Measurements from ENCODE around the gene BCL2L1.

The BCL2L1 gene

GRCh38 chr20:31708736-31709534, 13.7 kb downstream of the BCL2L1 start:
- DNase-seq (ENCODE audit: low read depth), result no peak

GRCh38 chr20:31707994-31708735, 14.5 kb downstream of the BCL2L1 start:
- no peak for DNase-seq (ENCODE audit: low read depth)

DNA sequence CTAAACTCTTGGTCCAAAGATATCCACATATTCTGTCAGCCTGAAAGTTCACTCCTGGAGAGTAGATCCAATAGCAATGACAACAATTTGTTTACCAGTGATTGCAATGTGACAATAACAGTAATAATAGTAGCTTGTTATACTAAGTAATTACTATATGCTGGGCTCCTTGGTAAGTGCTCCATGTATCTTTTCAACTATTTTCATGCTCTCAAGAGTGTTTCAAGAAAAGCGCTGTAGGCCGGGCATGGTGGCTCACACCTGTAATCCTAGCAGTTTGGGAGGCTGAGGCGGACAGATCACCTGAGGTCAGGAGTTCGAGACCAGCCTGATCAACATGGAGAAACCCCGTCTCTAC, 15.4 kb downstream of the BCL2L1 start:
- DNase-seq (ENCODE audit: low read depth), result no peak

DNA sequence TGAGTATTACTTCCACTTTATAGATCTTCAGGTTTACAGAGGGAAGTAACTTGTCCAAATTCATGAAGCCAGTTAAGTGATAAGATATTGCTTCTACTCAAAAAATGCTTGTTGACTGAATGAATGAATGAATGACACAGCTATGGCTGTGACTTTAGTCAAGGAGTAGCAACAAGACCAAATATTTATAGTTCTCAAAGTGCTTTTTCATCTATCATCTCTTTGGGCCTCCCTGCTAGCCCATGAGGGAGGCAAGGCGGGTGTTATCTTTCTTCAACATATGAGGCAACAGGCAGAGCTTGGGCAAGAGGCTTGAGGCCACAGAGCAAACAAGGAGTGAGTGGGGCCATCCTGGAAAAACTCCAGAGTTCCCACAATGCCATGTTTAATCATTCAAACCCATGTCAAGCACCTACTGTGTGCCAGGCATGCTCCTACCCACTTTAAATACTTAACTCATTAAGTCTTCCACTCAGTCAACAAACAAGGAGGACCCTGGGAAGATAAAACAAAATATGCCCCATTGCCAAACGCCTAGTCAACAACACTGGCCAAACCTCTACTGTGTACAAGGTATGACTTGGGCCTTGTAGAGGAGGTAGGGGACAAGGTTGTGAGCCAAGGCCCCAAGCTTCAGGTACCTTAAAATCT, 15.9 kb downstream of the BCL2L1 start:
- no peak for DNase-seq (ENCODE audit: low read depth)

DNA sequence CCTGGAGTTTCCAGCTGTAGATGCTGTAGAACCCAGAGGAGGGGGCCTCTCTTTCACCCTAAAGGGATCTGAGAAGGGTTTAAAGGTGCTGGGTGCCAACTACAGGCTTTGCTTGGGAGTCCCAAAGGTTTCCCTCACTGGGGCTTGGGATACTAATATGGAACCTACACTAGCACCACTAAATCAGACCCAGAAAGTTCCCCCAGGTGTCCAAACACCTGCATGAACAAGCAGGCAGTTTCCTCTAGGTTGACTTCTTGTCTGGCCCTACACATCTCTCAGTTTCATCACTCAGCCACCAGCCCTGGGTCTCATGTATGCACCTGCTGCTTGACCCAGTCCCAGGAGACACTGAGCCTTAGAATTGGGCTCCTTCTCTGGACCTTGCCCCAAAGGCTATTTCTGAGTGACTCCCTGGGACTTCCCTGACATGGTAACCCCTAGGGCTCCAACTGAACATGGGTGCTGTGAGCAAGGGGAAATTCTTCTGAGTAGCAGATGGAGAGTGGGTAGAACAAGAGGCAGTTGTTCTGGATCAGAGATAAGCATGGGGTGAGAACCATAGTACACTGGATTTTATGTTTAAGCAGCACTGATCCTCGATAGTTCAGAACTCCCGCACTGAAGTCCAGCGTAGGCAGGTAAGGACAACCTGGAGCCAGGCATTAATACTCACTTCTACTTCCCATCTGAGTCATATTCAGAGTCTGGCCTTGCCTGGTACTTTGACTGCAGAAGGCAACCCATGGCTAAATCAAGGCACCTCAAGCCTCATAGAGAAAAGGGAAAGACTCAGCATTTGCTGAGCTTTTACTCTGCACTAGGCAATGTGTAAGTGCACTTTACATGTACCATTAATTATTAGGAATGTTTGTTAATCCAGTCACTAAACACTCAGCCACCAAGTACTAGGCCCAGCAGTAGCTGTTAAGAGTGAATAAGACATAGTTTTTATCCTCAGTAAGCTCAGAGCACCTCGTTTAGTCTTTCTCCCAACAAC, 16.8 kb downstream of the BCL2L1 start:
- no peak for DNase-seq (ENCODE audit: low read depth)

GRCh38 chr20:31705191-31705590, 17.5 kb downstream of the BCL2L1 start:
- no peak for DNase-seq (ENCODE audit: low read depth)

- DNase-seq (ENCODE audit: low read depth), result no peak
Observed at GRCh38 chr20:31704225-31705119, 18.2 kb downstream of the BCL2L1 start.

- DNase-seq (ENCODE audit: low read depth), result no peak
Observed at GRCh38 chr20:31701591-31701990, 21.1 kb downstream of the BCL2L1 start.

DNA sequence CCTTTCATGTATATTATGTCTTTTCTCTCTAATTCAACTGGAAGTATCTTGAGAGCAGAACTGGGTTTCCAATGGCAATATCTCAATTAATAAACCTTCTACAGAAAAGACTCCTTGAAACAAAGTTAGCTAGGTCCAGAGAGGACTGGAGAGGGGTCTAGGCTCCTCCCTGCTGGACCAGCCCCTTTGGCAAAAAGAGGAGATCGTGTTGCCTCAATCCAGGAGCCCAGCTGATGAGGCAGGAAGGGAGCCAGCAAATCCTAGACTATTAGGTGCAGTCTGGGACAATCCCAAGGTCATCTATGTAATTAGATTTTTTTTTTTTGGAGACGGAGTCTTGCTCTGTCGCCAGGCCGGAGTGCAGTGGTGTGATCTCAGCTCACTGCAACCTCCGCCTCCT, 21.9 kb downstream of the BCL2L1 start:
- no peak for DNase-seq (ENCODE audit: low read depth)

DNA sequence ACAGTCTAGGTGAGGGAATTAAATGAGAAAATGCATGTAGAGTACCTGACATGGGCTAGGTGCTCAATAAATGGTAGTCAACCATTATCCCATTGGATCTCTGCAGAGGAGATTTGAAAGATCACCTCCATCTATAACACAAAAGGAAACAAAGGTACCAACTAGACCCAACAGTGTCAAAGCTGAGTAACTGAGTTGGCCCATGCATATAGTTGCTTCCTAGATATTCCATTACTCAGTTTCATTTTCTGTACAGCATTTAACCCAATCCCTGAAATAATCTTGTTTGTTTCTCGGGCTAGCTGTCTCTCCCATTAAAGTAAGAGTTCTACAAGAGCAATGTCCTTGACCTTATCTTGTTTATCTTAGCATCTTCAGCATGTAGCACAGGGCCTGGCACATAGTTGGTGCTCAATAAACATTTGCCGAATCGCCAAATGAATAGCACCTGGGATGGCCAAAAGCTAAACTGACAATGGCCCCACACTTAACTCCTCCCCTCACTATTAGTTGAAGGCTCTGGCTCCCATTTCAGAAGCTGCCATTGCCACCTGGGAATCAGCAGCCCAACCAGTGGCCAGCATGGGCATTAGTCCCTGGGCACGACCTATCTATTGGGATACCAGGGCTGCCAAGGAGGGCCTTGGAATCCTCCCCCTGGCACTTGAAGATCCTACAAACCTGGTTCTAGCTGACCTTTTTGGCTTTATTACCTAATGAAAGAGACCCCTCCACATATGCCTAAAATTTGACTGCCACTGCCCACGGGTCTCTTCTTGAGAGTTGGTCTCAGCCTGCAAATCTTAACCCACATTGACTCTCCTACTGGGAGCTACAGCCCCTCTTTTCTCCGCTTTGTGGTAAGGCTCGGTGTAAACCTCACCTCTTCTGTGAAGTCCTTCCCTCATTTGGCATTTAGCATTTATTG, 22.6 kb downstream of the BCL2L1 start:
- DNase-seq (ENCODE audit: low read depth), result no peak

- no peak for DNase-seq (ENCODE audit: low read depth)
Observed at GRCh38 chr20:31698803-31699718, 23.6 kb downstream of the BCL2L1 start.

- no peak for DNase-seq (ENCODE audit: low read depth)
Observed at GRCh38 chr20:31698243-31698802, 24.3 kb downstream of the BCL2L1 start.

GRCh38 chr20:31695849-31696804, 26.5 kb downstream of the BCL2L1 start:
- no peak for DNase-seq (ENCODE audit: low read depth)

- no peak for DNase-seq (ENCODE audit: low read depth)
Observed at GRCh38 chr20:31694842-31695593, 27.6 kb downstream of the BCL2L1 start.

GRCh38 chr20:31693987-31694661, 28.5 kb downstream of the BCL2L1 start:
- no peak for DNase-seq (ENCODE audit: low read depth)

DNA sequence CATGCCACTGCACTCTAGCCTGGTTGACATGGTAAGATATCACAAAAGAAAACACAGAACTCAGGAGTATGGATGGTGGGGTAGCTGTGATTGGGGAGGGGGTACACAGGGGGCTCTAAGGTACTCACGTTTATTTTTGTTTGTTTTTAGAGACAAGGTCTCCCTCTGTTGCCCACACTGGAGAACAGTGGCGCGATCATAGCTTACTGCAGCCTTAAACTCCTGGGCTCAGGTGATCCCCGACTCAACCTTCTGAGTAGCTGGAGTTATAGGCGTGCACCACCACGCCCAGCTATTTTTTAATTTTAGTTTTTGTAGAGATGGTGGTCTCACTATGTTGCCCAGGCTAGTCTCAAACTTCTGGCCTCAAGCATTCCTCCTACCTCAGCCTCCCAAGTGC, 29.3 kb downstream of the BCL2L1 start:
- DNase-seq (ENCODE audit: low read depth), result no peak

All from CMK (cell line).